Measurements from ENCODE around the gene KANK2. TPM values are rescaled to one million over a fixed set of nuclear protein-coding genes. Genes with fewer than 3 reads are reported as not detected.
A peak's percentile ranks its signal among the peaks of the same experiment; 100 is the strongest.

Gene KANK2
- total RNA-seq, 1 donor from 2014 or later, result 486 TPM

GRCh38 chr19:11242864-11243797, 45.8 kb upstream of the KANK2 start:
- no peak for TF ChIP-seq POLR2A (IDR thresholded peaks at IDR 0.05)
- peak in 1 of 2 donors; percentile 33 for TF ChIP-seq POLR2AphosphoS5 (IDR thresholded peaks at IDR 0.05; ENCODE audit: insufficient read depth in 1 of 2, low read depth in 1 of 2)
- TF ChIP-seq CTCF (IDR thresholded peaks at IDR 0.05), result peak; percentile 31 to 43 (median 38)
- Histone ChIP-seq H3K27ac (peak overlapping the region; percentile 18), H3K36me3 (peaks cover 0 to 28% of the 10 kb centered on the region in 2 donors), H3K4me1 (peaks cover 16% of the 10 kb centered on the region), H3K9me3 (peaks cover 3% of the 10 kb centered on the region), H3K4me3 (no peak overlapping the region), H3K27me3 (no peaks in the 10 kb centered on the region)
- intact Hi-C loops (cut with DNase I), result no loop called here
- DNase-seq (ENCODE audit: extremely low spot score in 2 of 2), result no peak

GRCh38 chr19:11242025-11242424, 44.7 kb upstream of the KANK2 start:
- H3K36me3 ChIP-seq, result peaks cover 0 to 23% of the 10 kb centered on the region in 2 donors
- no peak for TF ChIP-seq POLR2A (IDR thresholded peaks at IDR 0.05)
- TF ChIP-seq CTCF (IDR thresholded peaks at IDR 0.05), result no peak
- no peak for TF ChIP-seq POLR2AphosphoS5 (IDR thresholded peaks at IDR 0.05; ENCODE audit: insufficient read depth in 1 of 2, low read depth in 1 of 2)
- no peaks in the 10 kb centered on the region for H3K27me3 ChIP-seq
- peaks cover 5% of the 10 kb centered on the region for H3K4me1 ChIP-seq
- intact Hi-C loops (cut with DNase I), result no loop called here
- H3K27ac ChIP-seq, result no peak overlapping the region
- DNase-seq (ENCODE audit: extremely low spot score in 2 of 2), result no peak
- H3K9me3 ChIP-seq, result peaks cover 3% of the 10 kb centered on the region
- no peak overlapping the region for H3K4me3 ChIP-seq

- DNase-seq (ENCODE audit: extremely low spot score in 2 of 2), result no peak
These were observed 42.7 kb upstream of the KANK2 start for GRCh38 chr19:11240008-11240444.

GRCh38 chr19:11239377-11240000, 42.1 kb upstream of the KANK2 start, which contains the start of gene ANGPTL8:
TSS of gene ANGPTL8 (plus strand) at chr19:11239619. CDS start at chr19:11239638, 19 bp downstream.
- peaks cover 5% of the 10 kb centered on the region for H3K4me1 ChIP-seq
- H3K36me3 ChIP-seq, result peaks cover 0 to 23% of the 10 kb centered on the region in 2 donors
- H3K9me3 ChIP-seq, result peaks cover 3% of the 10 kb centered on the region
- H3K4me3 ChIP-seq, result no peak within 1 kb of the TSS
- DNase-seq (ENCODE audit: extremely low spot score in 2 of 2), result no peak
- no peak within 1 kb of the TSS for H3K27ac ChIP-seq
- no peaks in the 10 kb centered on the region for H3K27me3 ChIP-seq
- intact Hi-C loops (cut with DNase I), result no loop called here
- TF ChIP-seq CTCF (IDR thresholded peaks at IDR 0.05) (no peak), POLR2A (IDR thresholded peaks at IDR 0.05) (no peak), POLR2AphosphoS5 (IDR thresholded peaks at IDR 0.05; ENCODE audit: insufficient read depth in 1 of 2, low read depth in 1 of 2) (no peak)

More at GRCh38 chr19:11240008-11240444, 42.7 kb upstream of the KANK2 start:
- peaks cover 0 to 23% of the 10 kb centered on the region in 2 donors for H3K36me3 ChIP-seq
- no peaks in the 10 kb centered on the region for H3K27me3 ChIP-seq
- no peak overlapping the region for H3K27ac ChIP-seq
- H3K4me1 ChIP-seq, result peaks cover 5% of the 10 kb centered on the region
- intact Hi-C loops (cut with DNase I), result no loop called here
- no peak for TF ChIP-seq POLR2AphosphoS5 (IDR thresholded peaks at IDR 0.05; ENCODE audit: insufficient read depth in 1 of 2, low read depth in 1 of 2)
- no peak for TF ChIP-seq POLR2A (IDR thresholded peaks at IDR 0.05)
- no peak for TF ChIP-seq CTCF (IDR thresholded peaks at IDR 0.05)
- H3K9me3 ChIP-seq, result peaks cover 3% of the 10 kb centered on the region
- no peak overlapping the region for H3K4me3 ChIP-seq
